ENCODE results near the gene INPP4B.
"Not testable (repeated sequence)": the region's sequence is repeated elsewhere in the genome, so short reads cannot be mapped to it uniquely, and the experiment has no call there.

INPP4B gene

DNA sequence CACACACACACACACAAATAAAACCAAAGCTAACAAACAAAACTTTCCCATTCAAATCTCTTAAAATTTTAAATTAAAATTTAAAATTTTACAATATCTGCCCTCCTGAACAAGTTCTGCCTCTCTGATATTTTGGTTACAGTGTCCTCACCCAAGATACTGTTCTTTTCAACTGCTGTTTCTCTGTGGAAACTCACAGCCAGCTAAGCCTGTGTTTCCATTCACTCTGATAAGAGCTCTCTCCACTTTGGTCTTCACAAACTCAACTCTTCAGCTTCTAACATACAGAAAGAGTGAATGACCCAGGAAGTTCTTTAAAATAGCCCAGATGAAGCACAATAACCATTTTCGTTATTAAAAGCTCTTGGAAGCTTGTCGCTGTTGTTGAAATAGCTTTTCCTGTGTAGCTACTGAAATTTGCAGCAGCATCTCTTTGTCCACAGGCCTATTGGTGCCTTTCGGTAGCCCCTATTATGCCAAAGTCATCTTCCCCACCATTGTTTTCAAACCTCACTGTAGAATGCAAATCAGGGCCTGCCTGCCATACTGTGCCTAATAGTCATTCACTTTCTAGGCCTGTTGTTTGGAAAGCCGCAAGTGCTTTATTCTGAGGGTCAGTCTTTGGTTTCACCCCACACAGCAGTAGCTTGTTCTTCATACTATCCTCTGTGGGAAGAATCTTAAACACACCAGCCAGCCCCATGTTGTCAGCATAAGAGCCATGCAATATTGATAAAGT is 19.4 kb downstream of the INPP4B start:
- DNase-seq (ENCODE audit: low read depth in 2 of 2, low spot score in 1 of 2): no peak

DNA sequence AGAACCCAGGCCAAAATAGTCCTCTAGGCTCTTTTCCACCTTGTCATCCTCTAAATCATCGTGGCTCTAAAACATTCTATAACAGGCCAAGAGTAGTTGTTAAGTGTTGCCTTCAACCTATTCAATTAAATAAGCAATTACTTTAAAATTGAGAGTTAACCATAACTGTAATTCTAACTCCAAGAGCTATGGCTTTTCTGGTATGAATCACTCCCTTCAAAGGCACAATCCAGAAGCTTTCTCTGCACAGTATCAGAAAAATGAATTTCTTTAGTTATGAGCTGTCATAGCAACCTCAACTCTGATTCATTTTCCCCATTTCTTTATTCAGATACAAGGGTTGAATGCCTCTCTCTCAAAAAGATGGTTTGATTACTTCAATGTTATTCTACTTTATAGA is 21.7 kb downstream of the INPP4B start:
- no peak for DNase-seq (ENCODE audit: low read depth in 2 of 2, low spot score in 1 of 2)

DNA sequence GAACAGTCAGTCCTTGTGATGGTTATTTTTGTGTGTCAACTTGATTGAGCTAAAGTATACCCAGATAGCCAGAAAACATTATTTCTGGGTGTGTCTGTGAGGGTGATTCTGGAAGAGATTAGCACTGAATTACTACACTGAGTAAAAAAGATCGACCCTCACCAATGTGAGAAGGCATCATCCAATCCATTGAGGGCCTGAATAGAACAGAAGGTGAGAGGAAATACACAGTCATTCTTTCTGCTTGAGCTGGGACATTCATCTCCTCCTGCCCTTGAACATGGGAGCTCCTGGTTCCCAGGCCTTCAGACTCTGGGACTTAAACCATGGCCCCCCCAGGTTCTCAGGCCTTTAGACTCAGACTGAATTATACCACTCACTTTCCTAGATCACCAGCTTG is 22.3 kb downstream of the INPP4B start:
- DNase-seq (ENCODE audit: low read depth in 2 of 2, low spot score in 1 of 2): no peak

DNA sequence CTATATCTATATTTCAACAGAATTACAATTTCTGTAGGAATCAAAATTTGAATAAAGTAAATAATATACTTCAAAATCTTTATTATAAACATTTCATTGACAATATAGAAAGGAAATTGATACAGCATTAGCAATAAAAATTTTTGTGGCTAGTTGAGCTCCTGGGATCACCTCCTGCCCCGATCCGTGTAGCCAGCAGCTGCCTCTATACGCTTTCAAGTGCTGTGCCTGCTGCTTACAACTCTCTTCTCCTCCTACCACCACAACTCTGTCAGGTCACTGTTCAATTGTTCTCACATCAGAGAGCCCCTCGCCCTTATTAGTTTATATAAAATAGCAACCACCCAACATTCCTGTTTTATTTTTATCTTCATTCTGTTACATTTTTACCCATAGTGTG is 27.6 kb downstream of the INPP4B start:
- no peak for DNase-seq (ENCODE audit: low read depth in 2 of 2, low spot score in 1 of 2)

DNA sequence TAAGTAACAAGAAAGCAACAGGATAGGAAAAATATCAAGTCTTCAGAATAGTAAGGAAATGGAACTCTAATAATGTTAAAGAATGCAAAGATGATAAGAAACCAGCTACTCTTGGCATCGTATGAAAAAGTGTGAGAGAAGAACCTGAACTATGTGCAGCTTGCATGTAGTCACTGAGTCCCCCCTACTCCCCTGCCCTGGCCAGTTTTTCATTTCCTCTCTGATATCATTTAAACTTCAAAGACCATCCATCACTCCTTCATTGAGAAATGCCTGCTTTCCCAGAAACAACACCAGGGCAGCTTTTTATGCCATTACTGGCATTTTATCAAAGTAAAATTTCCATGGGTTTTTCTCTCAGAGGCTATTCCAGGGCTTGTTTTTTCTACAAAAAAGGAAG is 28.1 kb downstream of the INPP4B start:
- DNase-seq (ENCODE audit: low read depth in 2 of 2, low spot score in 1 of 2): no peak

DNA sequence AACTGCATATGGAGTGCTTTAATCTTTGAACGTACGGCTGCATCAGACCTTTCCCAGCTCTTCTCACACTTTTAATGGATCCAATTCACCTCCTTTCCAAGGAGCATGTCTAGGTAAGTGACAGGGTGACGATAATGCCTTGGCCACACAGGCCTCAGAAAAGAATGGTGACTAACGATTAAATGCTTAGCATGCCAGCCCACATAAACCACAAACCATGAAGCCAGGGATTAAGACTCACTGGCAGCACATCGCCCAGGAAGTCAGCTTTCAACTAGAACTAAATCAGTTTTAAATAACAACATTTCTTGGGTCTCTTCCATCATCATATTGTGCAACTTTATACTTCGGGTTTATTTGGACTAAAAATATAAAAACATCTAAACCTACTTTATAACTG is 28.7 kb downstream of the INPP4B start:
- no peak for DNase-seq (ENCODE audit: low read depth in 2 of 2, low spot score in 1 of 2)

DNA sequence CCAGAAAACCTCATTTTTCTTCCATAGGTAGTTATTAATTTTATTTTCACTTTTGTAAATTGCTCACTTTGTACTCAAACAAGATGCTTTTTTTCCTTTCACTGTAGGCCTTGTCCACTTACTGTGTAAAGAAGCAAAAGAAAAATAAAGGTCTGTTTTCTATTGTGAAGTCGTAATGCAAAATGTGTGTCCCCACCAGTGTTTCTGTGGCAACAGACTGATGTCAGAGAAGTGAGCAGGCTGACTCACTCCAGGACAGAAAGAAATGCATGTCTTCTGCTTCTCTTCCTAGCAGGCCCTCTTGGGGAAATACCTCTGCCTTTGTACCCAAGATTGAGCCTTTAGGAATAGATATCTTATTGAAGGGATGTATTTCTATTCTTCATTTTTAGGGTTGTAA is 30.3 kb downstream of the INPP4B start:
- no peak for DNase-seq (ENCODE audit: low read depth in 2 of 2, low spot score in 1 of 2)

DNA sequence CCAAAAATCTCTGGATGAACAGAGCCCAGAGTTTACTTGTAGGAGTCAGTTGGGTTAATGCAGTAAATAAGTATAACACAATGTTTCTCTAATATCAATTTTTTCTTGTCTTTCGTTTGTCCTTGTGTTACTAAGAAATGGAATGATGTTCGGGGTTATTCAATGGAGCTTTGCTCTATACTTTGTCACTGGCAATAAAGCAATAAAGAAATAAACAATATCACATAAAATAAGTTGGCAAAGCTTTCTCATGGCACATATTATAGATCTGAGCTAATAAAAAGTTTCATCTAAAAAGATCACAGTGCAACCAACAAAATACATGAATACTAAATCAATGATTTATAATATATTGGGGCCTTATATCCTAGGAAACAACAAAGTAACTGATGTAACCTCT is 32.7 kb downstream of the INPP4B start:
- DNase-seq (ENCODE audit: low read depth in 2 of 2, low spot score in 1 of 2): no peak

DNA sequence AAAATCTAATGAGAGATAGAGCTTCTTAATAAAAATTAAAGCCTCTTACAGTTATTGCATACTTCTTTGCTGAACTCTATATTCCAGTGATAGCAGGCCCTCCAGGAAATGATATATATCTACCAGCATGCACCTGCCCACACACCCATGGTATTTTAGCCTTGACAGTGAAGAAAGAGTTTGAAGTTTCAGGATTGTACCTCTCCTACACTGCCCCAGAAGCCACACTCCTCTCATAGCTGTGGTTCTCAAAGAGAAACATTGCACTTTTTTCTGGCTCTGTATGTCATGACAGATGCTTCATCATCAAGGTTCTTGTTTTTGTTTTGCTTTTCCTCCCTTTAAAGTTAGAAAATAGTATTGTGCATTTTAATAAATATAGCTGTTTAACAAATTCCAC is 34.0 kb downstream of the INPP4B start:
- no peak for DNase-seq (ENCODE audit: low read depth in 2 of 2, low spot score in 1 of 2)

DNA sequence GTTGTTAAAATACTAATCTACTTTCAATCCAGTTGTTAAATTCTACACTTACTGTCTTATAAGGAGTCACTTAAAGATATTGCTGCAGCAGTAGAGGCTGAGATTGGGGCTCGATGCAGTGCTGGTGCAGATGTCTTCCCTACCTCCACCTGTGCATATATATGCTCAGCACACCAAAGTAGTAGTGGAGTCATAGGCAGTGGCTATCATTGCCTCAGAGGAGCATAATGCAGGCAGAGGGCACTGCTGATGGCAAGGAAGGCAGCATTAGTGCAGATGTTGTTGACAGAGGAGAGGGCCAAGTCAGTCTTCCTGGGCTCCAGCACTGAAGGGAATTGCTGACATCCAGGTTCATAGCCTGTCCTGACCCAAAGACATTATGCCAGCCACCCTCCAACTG is 35.1 kb downstream of the INPP4B start:
- no peak for DNase-seq (ENCODE audit: low read depth in 2 of 2, low spot score in 1 of 2)

DNA sequence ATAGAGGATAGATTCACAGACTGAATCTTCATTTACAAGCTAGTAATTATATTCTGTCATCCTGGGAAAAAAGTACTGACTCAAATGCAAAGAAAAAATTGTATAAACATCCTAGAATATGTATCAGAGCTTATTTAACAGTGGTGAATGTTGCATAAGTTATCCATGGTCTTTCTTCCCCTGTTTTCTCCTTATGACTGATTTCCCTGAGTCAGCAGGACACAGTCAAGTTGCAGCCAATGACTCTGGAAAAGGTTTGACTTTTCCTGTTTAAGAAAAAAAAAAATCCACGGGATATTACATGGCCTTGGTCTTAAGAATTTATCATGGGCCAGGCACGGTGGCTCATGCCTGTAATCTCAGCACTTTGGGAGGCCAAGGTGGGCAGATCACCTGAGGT is 36.5 kb downstream of the INPP4B start:
- no peak for DNase-seq (ENCODE audit: low read depth in 2 of 2, low spot score in 1 of 2)

DNA sequence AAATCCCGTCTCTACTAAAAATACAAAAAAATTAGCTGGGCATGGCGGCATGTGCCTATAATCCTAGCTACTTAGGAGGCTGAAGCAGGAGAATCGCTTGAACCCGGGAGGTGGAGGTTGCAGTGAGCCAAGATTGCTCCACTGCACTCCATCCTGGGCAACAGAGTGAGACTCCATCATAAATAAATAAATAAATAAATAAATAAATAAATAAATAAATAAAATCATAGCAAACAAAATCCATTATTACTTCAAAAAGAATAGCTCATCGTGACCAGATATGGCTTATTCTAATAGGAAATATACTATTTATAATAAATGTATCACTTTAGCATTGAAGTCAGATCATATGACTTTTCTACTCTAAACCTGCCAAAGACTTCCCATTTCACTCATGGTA is 42.2 kb downstream of the INPP4B start:
- not testable (repeated sequence) for DNase-seq (ENCODE audit: low read depth in 2 of 2, low spot score in 1 of 2)

DNA sequence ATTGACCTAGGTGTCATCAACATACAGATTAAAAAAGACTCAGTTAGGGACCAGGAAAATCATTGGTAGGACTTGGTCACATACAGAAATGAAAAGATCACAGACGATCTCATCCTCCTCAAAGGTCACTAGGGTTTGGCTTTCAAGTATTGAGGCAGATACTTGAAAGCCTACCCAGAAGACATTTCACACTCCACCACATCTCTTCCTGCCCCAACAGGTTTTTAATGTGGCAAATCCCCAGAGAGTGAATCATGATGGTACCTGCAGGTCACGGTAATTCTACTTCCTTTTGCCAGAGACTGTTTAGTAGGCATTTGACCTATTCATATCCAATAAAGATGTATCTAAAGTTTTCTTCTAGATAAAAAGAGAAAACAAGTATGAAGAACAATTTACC is 44.1 kb downstream of the INPP4B start:
- no peak for DNase-seq (ENCODE audit: low read depth in 2 of 2, low spot score in 1 of 2)

DNA sequence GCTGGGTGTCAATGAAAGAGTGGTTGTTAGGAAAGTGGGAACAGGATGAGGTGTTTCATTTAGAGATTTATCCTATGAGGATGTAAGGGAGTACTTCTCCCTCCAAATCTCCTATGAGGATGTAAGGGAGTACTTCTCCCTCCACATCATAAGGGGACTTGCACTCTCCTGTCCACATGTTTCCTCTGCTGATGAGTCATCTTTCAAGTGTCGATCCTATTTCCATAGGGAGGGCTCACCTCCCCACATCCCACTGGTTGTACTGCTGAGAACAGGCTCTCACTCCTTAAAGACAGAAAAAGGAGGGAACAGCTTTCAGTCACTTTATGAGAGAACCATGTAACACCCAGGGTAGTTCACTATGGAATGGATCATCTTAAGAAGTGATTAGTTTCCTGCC is 65.0 kb downstream of the INPP4B start:
- no peak for DNase-seq (ENCODE audit: low read depth in 2 of 2, low spot score in 1 of 2)

DNA sequence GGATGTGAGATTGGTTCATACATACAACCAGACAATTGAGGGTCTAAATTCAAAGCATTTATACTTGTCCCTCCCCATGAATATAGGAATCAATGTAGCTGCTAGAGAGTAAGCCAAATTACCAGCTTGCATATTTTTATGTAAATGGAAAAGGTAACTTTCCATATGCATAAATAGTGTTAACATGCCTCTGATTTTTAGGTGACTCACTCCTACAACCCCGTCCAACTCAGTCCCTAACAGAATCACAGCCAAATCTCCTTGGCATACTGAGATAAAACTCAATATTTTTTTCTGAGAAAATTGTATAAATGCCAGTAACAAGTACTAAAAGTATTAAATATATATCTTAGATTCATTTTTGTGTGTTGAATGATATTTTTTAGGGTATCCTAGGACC is 67.2 kb downstream of the INPP4B start:
- no peak for DNase-seq (ENCODE audit: low read depth in 2 of 2, low spot score in 1 of 2)

DNA sequence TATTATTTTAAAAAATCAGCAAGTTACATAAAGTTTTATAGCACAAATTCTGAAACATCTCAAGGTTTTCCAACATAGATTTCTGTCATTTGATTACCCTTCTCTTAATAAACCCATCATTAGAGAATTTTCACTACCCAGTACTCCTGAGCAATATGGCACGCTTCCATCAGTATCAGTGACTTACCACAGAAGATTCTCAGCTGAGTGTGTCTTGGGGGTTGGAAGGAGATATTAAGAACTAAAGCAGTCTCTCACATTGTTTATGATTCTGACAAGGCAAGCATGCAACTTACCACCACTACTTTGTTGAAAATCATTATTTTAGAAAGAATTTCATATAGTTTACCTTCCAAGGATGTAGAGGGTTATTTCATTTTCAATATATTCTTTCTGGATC is 67.7 kb downstream of the INPP4B start:
- DNase-seq (ENCODE audit: low read depth in 2 of 2, low spot score in 1 of 2): no peak

DNA sequence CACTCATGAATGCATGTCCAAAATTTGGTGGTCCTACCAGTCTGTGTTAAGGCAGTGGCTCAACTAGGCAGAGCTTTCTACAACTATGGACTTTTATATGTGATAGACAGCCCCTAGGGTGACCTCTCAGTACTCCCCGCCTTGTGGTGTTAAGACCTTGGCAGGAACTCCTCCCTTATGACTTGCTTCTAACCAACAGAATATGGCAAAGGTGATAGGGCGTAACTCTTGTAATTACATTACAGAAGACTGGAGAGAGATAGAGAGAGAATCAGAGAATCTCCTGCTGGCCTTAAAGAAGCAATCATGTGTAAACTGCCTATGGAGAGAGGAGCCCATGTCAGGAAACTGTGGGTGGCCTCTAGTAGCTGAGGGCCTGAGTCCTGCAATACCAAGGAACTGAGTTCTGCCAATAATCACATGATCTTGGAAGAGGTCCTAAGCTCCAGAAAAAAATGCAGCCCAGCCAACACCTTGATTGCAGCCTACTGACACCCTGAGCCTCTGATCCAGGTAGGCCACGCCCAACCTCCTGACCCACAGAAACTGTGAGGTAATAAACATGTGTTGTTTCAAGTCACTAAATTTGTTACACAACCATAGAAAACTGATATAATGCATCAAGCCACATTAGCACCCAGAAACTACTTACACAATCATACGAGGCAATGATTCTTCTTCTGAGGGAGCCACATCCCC is 68.9 kb downstream of the INPP4B start:
- no peak for DNase-seq (ENCODE audit: low read depth in 2 of 2, low spot score in 1 of 2)

DNA sequence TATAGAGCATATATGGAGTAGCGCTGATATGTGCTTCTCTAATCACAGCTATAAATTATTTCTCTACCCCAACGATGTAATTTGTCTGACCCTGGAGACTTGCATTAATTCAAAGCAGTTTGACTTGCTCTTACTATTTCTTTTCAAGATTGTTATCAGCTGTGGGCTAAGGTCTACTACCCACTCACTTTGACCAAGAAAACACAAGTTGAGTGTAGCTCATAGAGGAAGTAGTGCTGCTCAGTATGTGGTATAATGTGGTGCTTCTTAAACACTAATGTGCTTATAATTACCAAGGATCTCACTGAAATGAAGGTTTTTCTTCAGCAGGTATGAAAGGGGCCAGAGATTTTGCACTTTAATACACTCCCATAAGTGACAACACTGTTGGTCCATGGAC is 70.1 kb downstream of the INPP4B start:
- no peak for DNase-seq (ENCODE audit: low read depth in 2 of 2, low spot score in 1 of 2)

DNA sequence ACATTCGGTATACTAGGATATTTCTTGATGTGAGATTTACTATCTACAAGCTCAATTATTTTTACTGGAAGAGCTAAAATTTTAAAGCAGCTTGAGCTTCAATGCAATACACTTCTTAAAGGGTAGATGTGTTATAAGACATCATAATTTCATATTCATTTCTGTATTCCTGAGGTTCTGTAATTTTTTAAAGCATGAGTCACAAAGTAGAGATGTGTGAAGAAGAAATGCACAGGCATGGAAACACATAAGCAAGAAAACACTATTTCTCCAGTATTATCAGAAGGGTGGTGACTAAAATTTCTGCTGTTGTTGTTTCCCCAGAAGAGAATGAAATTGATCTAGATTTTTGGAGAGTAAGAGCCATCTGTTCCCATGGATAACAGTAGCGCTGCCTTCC is 72.6 kb downstream of the INPP4B start:
- DNase-seq (ENCODE audit: low read depth in 2 of 2, low spot score in 1 of 2): no peak

DNA sequence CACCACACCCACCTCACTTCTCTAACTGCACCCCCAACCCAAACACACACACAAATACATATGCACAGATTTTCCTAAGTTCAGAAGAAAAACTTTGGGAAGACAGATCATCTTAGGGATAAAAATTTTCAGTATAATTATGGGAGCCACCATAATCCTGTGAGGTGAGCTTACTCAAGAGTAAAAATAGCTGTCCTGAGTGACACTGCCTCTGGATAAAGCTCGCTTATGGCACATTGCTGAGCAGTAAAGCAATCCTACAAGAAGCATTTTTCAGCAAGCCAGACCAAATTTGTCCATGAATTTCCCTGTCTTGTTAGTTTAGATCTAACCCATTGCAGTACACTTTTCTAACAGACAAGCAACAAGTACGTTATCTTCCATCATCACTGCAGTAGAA is 83.8 kb downstream of the INPP4B start:
- no peak for DNase-seq (ENCODE audit: low read depth in 2 of 2, low spot score in 1 of 2)

DNA sequence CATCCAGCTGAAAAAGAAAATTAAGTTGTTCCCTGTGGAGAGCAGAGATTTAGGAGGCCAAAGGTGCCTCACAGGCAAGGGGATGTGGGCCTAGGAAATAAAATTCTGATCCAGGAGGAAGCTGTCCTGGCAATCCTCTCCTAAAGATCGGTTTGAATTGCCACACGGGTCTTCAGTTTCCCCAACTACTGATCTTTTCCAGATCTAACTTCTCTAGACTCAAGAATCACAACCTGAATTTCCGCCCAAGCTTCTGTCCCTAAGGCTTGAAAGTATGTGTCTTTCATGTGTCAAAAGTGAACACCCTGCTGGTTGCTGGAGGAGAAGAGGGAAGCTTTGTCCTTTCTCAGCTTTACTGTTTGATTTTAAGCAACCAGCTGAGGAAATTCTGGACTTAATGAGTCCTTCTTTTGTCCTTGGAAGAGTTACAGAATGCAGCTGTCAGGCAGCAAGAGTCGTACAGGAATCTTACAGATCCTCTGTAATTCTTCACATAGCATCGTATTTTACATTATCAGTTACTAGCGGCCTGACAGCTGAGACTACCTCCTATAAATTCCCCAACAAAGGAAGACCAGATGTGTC is 93.8 kb downstream of the INPP4B start:
- no peak for DNase-seq (ENCODE audit: low read depth in 2 of 2, low spot score in 1 of 2)

DNA sequence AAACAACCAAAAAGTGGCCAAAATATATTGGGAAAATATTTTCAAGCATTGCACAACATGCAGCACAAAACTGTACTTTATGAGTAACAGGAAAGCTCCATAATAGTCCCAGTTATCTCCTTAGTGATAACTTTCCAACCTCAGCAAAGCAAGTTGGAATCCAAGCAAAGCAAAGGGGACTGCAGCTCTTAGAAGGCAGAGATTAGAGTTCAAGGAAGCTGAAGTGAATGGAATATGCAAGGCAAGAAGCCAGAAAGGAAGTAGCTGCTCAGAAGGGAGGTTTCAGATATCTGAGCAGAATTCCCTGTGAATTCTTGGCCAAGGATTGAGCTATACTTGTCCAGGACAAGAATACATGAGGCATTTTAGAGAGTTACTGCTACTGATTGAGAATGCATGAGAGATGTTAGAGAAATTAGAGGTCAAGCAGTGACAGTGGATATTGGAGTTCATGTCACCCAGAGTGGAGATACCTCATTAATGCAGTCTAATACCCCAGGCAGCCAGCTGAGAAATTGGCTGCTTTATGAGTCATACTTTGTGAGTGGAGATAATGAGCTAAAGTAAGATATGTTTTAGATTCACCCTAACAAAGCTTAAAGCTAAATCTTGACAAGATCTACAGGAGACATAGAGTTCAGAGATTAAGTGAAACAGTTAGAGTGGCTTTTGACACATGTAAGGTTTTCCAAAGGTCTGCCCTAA is 102.8 kb downstream of the INPP4B start:
- no peak for DNase-seq (ENCODE audit: low read depth in 2 of 2, low spot score in 1 of 2)

Measured in stimulated activated CD8-positive, alpha-beta memory T cell treated with anti-CD3 and anti-CD28 coated beads, Interleukin-4, amount 100 ng/mL, for 1 hour (primary cell).